IPS-11a (cell line): ENCODE measurements around the gene CYP2A7.
"Not testable (repeated sequence)": the region's sequence is repeated elsewhere in the genome, so short reads cannot be mapped to it uniquely, and the experiment has no call there.

ENCODE experiments used
- H3K4me3 ChIP-seq: one replicate; pipeline ENCODE4 v1.5.1; 2013; ENCODE audit warnings: low read depth, low read length, control low read depth

The CYP2A7 gene

DNA sequence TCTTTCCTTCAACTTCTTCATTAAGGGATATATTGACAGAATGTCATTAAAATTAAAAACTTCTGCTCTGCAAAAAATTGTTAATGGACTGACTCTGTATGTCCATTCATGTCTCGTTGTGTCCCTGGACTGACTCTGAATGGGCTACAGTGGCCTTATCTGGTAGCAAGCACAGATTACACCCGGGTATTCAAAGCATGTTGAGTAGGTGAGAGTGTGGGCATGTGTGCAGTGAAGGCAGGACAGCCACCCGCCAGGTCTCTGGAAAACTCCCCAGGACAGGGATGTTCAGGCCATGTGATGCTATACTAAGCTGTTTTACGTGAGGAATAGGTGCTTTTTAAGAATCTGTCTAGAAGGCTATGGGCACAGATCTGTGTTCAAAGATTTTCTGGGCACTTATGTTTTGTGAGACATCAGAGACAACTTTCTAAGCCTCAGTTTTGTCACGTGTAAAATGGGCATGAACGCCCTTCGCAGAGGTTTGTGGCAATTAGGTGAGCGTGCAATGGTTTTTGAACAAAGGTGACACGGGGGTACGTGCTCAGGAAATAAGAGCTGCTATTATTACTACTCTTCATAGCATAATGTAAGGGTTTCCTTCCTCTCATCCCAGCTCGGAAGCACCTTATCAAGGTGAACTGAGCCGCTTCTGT is 38.9 kb downstream of the CYP2A7 start:
- H3K4me3 ChIP-seq, result not testable (repeated sequence)

DNA sequence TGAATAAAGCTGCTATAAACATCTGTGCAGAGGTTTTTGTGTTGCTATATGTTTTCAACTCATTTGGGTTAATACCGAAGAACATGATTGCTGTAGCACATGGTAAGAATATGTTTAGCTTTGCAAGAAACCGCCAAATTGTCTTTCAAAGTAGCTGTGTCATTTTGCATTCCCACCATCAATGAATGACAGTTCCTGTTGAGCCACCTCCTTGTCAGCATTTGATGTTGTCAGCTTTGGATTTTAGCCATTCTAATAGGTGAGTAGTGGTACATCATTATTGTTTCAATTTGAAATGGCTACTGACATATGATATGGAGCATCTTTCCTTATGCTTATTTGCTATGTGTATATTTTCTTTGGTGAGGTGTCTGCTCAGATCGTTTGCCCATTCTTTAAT is 40.0 kb downstream of the CYP2A7 start:
- H3K4me3 ChIP-seq, result not testable (repeated sequence)

DNA sequence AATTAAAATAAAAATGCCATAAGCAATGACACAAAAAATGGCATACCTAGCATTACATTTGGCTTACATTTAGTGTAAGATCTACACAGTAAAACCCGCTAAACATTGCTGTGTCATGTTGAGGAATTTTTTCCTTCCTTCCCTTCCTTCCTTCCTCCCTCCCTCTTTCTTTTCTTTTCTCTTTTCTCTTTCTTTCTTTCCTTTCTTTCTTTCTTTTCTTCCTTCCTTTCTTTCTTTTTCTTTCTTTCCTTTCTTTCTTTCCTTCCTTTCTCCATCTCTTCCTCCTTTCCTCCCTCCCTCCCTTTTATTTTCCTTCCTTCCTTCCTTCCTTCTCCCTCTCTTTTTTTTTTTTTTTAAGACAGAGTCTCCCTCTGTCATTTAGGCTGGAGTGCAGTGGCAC is 43.6 kb downstream of the CYP2A7 start:
- not testable (repeated sequence) for H3K4me3 ChIP-seq

DNA sequence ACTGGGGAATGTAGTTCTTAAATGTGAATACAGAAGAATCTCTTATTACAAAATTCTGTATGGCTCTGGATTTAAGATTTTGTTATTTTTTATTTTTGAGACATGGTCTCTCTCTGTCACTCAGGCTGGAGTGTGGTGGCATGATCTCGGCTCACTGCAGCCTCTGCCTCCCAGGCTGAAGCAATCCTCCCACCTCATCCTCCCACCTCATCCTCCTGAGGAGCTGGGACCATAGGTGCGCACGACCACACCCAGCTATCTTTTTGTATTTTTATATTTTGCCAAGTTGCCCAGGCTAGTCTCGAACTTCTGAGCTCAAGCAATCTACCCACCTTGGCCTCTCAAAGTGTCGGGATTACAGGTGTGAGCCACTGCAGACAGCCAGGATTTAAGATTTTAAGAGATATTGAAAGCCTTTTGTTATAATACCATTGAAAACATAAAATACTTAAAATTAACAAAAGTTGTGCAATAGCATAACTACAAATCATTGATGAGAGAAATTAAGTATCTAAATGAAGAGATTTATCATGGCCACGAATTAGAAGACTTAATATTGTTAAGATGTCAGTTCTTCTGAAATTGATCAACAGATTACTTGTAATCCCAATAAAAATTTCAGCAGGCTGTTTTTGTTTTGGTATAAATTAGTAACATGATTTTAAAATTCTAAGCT is 45.1 kb downstream of the CYP2A7 start:
- H3K4me3 ChIP-seq, result no peak overlapping the region

DNA sequence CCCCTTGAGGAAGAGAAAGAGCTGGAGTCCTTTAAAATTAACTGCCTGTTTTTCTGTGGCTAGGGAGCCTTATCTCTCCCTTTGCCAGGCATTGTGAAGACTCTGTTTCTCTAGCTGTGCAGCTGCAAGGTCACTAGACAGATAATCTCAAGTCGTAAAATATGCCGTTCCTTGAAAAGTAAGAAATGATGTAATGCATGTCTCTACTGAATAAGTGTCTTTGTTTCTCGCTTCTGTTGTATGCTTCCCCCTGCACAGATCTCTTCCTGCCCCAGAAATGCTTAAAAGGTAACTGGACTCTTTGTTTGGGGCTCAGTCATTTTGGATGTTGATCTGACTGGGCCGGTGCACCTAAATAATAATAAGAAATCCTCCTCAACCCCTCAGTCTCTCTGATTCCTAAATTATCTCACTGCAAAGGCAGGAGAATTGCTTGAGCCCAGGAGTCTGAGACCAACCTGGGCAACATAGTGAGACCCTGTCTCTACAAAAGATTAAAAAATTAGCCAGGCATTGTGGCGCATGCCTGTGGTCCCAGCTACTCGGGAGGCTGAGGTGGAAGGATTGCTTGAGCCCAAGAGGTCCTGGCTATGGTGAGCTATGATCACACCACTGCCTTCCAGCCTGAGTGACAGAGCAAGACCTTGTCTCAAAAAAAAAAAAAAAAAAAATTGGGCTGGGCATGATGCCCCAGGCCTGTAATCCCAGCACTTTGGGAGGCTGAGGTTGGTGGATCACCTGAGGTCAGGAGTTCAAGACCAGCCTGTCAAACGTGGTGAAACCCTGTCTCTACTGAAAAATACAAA is 48.1 kb downstream of the CYP2A7 start:
- H3K4me3 ChIP-seq, result not testable (repeated sequence)

DNA sequence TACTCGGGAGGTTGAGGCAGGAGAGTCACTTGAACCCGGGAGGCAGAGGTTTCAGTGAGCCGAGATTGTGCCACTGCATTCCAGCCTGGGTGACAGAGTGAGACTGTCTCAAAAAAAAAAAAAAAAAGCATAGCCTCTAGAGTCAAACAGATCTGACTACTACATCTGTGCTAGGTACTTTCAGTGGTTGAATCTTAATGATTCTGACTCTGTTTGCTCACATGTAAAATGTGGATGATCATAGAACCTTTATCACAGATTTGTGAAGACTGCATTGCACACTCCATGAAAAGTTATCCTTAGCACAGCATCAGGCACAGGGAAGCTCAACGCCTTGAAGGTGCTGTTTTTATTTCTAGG is 49.6 kb downstream of the CYP2A7 start:
- not testable (repeated sequence) for H3K4me3 ChIP-seq

DNA sequence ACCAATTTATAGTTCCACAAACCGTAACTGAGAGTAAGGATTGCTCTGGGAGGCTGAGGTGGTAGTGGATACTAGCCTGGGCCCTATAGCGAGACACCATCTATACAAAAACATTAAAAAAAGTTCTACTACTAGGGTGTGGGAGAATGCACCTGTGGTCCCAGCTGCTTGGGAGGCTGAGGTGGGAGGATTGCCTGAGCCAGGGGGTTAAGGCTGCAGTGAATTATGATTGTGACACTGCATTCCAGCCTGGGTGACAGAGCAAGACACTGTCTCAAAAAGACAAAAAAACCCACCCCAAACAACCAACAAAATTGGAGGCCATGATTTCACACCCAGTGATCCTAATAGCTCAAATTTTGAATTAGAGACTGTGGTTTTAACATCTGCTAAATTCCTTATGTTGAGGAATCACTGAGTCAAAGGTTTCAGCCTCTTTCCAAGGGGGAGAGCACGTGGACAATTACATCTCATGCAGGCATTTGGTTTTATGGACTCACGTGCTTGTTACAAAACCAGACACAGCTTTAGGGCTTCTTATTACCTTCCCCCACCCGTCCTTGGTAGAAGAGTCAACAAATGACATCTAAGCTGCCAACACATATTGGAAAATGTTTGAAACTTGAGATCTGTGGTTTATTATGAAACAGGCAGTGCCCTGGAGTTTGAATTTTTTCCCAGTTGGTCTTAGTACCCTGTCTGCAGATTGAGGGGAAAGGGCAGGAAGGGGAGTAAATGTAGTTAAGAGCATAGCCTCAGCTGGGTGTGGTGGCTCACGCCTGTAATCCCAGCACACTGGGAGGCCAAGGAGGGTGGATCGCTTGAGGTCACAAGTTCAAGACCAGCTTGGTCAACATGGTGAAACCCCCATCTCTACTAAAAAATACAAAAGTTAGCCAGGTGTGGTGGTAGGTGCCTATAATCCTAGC is 50.3 kb downstream of the CYP2A7 start:
- no peak overlapping the region for H3K4me3 ChIP-seq

DNA sequence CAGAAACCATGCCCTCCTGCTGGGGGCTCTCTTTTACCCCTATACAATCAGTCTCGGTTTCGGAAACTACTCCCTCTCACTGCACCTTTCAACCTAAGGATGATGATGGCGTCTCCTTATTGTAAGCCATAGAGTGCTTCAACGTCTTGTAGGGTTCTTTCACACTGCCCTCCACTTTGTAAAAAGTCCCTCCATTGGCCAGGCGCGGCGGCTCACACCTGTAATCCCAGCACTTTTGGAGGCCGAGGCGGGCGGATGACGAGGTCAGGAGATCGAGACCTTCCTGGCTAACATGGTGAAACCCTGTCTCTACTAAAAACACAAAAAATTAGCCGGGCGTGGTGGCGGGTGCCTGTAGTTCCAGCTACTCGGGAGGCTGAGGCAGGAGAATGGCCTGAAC is 51.3 kb downstream of the CYP2A7 start:
- not testable (repeated sequence) for H3K4me3 ChIP-seq

DNA sequence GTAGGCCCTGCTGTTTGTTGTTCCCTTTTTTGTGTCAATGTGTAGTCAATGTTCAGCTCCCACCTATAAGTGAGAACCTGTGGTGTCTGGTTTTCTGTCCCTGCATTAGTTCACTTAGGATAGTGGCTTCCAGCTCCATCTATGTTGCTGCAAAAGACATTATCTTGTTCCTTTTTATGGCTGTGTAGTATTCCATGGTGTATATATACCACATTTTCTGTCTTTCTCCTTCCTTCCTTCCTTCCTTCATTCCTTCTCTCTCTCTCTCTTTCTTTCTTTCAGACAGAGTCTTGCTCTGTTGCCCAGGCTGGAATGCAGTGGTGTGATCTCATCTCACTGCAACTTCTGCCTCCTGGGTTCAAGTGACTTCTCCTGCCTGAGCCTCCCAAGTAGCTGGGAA is 52.8 kb downstream of the CYP2A7 start:
- H3K4me3 ChIP-seq, result no peak overlapping the region

DNA sequence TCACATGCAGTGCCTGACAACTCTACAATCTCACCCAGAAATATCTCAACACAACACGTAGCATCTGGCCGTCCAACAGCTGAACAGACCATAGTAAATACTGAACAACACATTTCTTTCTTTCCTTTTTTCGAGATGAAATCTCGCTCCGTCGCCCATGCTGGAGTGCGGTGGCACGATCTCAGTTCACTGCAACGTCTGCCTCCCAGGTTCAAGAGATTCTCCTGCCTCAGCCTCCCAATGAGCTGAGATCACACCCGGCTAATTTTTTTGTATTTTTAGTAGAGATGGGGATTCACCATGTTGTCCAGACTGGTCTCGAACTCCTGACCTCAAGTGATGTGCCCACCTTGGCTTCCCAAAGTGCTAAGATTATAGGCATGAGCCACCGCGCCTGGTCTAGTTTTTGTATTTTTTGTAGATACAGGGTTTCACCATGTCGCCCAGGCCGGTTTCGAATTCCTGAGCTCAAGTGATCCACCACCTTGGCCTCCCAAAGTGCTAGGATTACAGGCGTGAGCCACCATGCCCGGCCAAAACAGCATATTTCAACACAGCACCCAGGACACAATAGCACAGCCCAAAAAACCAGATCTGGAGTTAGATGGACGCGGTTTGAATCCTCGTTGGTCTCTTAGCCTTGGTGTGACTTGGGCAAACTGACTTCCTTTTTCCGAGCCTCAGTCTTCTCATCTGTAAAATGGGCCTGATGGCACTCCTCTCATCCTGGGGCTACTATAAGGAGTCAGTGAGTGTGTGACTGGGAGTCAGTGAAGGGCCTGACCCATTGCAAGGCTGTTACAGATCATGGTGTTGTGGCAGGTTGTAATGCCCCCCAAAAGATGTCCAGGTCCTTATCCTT is 54.4 kb downstream of the CYP2A7 start:
- H3K4me3 ChIP-seq, result no peak overlapping the region

DNA sequence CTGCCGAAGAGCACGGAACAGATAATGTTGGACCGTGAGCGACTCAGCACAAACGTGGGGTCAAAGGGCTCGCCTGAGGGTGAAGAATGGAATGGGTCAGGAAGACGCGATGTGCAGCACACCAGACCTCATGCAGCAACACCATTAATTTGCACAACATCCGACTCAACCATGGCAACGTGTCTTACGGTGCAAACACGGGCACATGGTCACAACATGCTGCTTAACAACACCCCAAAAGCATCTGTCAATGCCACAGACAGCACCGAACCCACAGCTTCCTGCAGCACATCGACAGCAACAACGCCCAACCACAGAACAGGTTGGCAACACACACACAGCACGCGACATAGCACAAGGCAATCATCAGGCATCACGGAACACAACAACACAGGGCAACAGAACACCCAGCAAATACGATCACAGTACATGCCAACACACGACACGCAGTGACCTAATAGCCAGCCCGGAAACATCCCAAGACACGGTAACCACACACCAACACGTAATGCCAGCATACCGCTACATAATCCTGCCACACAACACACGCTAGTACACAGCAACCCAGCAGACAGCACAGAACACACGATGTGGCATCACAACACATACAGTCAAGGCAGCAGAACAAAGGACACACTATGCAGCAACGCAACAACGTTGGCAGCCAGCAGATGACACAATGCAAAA is 55.2 kb downstream of the CYP2A7 start:
- not testable (repeated sequence) for H3K4me3 ChIP-seq

DNA sequence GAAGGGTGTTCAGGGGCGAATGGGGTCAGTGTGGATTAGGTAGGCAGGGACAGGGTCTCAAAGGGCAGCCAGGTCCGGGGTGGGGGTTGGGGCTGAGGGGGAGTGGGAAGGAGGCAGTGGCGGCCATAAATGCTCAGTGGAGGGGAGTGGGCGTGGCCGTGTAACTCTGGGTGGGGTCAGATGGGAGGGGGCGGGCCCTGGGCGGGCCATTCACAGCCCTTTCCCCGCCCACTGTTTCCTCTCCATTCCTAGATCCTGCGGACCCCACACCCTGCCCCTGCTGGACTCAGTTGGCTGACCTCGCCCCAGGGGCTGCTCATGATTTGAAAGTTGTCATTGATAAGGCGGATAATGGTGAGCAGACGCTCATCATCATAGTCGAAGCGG is 55.7 kb downstream of the CYP2A7 start:
- H3K4me3 ChIP-seq, result not testable (repeated sequence)

DNA sequence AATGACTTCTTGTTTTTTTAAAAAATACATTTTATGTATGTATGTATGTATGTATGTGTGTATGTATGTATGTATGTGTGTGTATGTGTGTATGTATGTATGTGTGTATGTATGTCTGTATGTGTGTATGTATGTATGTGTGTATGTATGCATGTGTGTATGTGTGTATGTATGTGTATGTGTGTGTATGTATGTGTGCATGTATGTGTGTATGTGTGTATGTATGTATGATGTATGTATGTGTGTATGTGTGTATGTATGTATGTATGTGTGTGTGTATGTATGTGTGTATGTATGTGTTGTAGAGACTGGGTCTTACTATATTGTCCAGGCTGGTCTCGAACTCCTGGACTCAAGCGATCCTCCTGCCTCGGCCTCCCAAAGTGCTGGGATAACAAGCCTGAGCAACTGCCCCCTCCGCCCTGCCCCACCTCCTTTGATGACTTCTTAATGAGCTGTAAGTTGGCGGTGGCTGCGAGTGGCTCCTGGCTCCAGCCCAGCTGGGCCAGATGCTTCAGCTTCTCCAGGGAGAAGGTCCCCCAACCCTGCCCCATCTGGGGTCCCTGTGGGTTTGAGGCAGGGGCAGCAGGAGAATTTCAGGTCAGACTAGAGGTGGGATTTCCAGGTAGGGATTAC is 56.5 kb downstream of the CYP2A7 start:
- not testable (repeated sequence) for H3K4me3 ChIP-seq
